Central memory CD4-positive, alpha-beta T cell (primary cell): ENCODE results near the gene FAM114A1.

Experiments used
- DNase-seq: peaks from one replicate; pipeline ENCODE4 v3.0.0; 2022

The FAM114A1 gene

DNA sequence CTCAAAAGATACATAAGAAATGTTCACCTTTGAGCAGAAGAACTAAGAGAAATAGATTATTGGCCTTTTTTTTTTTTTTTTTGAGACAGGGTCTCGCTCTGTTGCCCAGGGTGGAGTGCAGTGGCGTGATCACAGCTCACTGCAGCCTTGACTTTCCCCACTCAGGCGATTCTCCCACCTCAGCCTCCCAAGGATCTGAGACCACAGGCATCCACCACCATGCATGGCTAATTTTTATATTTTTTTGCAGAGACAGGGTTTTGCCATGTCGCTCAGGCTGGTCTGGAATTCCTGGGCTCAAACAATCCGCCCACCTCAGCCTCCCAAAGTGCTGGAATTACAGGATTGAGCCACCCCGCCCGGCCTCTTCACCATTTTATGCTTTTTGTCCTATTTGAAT is 8.1 kb upstream of the FAM114A1 start:
- DNase-seq = no peak

DNA sequence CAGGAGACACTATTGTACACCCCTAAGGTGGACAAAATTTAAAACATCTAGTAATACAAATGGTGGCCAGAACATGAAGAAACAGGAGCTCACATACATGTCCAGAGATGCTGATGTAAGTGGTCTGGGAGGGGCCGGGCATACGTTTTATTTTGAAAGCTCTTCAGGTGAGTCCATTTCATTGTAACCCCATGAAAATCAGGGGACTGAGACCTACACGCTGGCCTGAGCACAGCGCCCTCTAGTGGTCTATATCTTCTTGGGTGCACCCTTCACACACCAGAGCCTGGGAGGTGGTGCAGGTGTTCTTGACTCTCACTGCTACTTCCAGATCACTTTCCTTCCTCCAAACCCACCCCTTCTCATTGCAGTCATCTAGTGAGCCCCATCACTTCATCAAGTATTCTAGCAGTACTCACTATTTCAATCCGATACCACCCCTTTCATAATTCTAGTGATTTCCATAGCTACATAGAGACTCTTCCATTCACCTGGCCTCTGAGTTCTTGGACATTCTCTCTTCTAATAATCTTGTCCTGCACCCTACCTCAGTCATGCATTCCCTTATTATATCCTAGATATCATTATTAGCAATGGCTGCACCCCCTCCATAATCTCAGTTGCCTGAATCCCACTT is 6.7 kb upstream of the FAM114A1 start:
- peak; percentile 50 for DNase-seq

DNA sequence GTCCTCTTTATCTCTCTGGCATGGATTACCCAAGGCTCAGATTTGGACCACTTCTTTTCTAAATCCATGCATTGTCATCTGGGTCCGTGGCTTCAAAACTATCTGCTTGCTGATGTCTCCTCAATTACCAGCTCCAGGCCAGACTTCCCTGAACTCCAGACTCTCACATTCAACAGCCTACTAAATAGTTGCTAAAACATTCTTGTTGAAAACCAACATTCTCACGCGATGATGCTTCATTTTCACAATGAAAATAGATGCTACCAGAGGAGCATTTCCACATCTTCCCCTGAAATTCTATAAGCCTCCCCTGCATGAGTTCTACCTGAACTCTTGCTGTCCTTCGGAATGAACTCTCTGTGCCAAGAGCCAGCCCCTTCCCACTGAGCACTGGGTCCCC is 5.8 kb upstream of the FAM114A1 start:
- no peak for DNase-seq

- no peak for DNase-seq
Measured at GRCh38 chr4:38865445-38865844, 2.2 kb upstream of the FAM114A1 start.

GRCh38 chr4:38866973-38867477 is 581 bp upstream of the FAM114A1 start:
- DNase-seq = no peak

DNA sequence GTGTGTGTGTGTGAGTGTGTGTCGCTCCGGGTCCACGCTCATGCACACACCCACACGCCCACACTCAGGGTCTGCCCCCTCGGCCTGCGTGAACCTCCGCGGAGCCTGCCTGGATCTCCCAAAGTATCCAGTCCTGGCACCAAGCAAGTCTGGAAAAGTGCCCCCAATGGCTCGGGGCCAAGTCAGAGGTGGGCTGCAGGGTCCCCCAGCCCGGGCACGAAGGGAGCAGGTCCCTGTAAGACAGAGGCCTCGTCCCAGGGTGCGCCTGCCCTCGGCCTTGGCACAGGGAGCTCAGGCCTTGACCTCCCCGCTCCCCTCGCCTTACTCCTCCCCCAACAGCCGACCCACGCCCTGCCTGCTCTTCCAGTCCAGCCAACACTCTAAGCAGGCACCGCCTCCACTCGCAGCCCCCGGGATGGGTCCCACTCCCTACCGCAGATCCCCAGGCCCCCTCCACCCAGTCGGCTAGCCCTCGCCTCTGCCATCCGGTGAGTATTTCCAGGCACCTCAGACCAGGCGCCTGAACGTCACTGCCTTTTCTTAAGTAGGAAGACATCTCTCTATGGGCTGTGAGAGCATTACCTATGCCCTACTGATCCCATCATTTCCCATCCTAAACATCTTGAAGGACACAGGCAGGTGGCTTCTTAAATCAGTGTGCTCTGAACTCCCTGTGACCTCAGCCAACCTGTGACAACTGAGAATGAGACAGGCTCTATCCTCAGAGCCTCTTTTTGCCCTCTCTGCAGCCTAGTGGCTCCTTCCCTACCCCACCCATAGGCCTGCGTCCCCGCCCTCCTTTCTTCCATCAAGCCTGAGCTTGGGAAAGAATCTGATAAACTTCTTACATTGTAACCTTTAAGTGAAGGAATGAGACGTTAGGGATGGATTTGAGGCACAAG is 704 bp downstream of the FAM114A1 start:
- no peak for DNase-seq

DNA sequence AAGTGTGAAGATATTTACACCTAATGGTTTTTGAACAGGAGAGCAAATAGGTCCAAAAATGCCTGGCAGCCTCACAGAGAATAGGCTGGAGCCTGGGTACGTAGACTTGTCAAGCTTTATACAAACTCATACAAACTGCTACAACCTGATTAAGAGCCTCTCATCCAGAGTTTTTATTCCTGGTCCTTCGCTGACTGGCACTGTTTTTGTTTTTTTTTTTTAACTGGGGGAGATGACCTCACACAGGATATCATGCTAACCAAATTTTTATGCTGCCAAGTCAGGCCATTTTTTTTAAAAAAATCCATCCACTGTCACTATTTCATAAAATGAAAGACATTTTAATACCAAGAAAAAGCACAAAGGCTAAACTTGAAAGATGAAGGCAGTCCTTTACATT is 1.9 kb downstream of the FAM114A1 start:
- no peak for DNase-seq

- DNase-seq = no peak
Measured at GRCh38 chr4:38870098-38870808, 2.6 kb downstream of the FAM114A1 start.

GRCh38 chr4:38871593-38871992 is 4.0 kb downstream of the FAM114A1 start:
- no peak for DNase-seq

DNA sequence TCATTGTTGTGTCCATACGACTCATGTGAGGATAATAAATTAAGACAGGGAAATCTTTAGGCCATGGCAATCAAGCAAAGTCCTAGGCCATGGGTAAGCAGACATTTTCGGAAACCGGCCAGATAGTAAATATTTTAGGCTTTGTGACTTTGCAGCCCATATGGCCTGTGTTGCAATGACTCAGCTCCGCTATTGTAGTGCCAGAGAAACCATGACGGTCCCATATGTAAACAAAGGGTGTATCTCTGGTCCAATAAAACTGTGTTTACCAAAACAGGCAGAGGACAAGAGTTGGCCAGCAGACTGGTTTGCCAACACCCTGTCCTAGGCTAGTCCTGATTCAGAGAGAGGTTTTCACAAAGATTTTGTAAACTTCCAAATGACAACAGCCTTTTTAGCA is 5.0 kb downstream of the FAM114A1 start:
- DNase-seq = no peak

DNA sequence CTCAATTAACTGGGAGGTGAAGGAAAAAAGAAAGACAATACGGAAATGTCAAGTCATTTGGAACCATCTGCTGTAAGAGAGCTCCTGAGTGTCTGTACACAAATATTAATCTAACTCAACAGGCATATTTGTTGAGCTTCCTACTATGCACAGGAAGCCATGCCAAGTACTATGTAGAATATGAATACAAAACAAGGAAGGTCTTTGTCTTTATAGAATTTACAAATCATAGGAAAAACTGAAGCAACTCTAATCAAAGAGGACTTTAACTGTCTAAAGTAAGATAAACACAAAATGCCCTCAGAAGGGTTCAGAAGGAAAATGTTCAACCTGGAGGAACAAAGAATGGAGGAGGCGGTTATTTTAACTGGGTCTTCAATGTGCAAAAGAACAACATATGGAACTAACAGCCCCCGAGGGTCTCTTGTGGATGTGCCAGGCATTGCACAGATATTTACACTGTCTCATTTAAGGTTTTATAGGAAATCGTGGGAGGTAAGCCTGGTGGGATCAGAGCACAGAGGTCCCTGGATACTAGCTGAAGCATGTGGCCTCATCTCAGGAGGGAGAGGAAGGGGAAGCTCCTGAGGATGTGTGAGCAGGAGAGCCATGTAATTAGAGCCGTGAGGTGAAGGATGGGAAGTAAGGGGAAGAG is 5.8 kb downstream of the FAM114A1 start:
- no peak for DNase-seq

DNA sequence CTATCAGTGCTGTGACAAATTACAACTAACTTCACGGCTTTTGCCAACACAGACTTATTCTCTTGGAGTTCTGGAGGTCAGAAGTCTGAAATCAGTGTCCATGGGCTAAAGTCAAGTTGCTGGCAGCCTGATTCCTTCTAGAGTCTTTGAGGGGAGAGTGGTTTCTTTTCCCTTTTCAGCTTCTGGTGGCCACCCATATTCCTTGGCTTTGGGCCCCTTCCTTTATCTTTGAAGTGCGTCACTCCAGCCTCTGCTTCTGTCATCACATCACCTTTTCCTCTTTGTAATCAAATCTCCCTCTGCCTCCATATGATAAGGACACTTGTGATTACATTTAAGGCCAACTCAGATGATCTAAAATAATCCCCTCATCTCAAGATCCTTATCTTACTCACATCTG is 9.0 kb downstream of the FAM114A1 start:
- no peak for DNase-seq

GRCh38 chr4:38884254-38884653 is 16.6 kb downstream of the FAM114A1 start:
- no peak for DNase-seq

DNA sequence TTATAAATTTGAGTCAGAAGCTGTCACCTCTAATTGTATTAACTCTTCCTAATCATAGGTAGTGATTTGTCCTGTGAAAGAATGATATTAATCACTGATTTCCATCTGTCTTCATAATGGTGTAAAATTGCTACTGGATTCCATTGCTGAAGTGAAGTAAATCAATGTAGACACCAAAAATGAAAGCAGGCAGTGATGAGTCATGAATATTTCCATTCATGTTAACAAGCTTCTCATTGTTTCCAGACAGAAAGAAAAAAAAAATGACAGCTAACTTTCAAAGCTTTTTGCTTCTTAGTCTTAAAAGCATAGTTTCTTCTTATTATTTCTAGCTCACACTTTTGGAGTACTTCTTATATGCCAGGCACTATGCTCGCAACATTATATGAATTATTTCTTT is 21.5 kb downstream of the FAM114A1 start:
- DNase-seq = no peak

DNA sequence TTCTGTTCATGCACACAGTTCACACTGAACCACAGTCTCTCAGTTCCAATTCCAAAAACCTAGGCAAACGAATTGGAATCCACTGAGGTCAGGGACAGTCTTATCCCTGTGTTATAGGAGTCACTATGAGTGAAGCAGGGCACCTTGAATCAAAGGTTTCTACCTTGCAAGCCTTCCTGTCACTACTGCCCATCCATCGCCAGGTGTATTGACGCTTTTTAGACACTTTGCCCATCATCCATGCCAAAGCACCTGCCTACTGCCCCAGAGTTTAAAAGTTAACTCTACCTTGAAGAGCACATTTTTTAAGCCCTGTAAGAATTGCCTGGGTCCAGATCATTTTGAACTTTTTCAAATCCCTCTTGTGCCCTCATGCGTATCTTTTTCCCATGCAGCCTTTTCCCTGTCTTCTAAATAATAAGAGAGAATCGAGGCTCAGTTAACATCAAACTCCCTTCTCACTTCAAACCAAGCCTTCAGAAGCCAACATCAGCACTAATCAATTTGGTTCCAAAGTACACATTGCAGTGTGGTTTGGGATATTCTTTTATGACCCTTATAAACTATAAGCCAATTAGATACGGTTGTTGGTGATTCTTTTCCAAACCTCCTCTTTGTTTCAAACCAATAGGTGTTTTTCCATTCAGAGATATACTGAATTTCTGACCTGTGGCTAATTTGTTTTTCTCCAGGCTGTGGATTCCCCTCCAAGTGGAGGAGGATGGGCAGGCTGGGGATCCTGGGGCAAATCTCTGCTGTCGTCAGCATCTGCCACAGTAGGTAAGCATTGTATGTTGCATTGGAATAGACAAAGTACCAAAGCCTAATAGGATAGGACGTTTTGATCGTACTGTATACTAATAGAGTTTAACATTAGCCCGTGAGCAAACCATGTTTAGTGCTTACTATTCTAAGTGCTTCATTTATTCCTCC is 23.7 kb downstream of the FAM114A1 start:
- DNase-seq = no peak

GRCh38 chr4:38894322-38894982 is 26.8 kb downstream of the FAM114A1 start:
- DNase-seq = no peak

GRCh38 chr4:38896940-38897339 is 29.3 kb downstream of the FAM114A1 start:
- no peak for DNase-seq

DNA sequence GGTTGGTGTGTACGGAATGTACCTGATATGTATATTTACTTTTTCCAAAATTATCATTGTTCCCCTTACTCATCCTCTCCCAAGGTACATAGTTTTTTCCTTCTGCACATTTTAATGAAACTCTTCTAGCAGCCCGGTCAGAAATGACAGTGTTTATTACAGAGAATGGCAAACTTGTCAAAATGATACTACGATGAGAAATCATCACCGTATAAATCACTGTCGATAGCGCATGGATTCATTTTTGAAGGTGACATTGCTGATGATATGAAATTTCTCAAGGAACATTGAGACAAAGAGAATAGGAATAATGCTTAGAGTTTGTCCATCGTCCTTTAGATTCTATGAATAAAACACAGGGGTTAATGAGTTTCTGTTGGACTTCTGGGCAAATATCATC is 30.6 kb downstream of the FAM114A1 start:
- no peak for DNase-seq

DNA sequence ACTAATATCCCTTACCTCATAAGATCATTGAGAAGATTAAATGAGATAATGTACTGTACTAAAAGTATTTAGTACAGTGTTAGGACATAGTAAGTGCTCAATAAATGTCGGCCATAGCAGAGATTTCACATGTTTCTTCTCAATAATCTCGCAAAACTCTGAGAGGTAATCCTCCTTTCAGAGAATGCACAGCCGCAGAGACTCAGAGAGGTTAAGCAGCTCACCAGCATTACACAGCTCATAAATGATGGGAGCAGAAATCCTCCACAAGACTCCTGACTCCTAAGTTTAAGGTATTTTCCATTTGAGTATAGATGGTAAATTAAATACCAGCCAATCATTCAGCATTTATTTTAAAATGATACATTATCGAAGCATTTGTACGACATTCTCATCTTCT is 34.6 kb downstream of the FAM114A1 start:
- no peak for DNase-seq

DNA sequence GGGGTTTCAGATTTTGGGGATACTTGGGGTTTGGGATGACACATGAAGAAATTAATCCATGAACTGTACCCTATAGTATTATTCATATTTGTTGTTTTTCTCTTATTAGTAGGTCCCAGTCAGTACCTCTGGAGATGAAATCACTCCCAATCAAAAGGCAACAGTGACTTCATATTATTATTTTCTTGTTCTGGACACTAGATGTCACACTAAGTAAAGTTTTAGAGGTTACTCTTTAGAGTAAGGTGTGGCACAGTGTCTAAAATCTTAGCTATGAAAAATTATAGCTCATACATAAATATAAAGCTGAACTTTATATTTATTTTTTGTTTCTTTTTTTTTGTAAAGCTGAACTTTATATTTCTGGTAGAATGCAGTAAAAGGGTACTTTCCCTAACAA is 35.1 kb downstream of the FAM114A1 start:
- peak; percentile 42 for DNase-seq

DNA sequence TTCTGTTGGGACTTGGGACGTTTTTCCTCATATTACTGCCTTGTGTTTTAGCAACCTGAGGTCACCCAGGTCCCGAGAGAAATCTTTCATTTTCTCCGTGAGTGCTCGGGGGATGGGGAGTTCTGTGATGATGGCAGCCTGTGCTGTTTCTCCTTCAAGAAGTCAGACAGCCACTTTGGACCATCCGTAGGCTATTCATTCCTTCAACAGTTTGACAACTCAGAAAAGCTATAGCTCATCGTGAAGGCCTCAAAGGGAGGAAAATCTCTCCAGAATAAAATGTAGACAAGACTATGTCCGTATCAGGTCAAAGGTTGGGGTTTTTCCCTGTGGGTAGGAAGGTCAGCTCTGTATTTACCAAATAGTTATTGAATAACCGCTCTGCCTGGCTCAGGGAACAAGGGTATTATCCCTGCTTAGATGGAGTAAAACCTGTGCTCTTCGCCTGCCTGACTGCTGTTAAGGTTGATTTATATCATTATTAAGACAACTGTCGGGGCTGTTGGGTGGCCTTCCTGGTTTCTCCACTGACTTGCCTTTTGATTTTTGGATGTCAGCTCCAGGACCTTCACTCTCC is 36.6 kb downstream of the FAM114A1 start:
- DNase-seq = no peak
